Activated naive CD8-positive, alpha-beta T cell treated with anti-CD3 and anti-CD28 coated beads, Interleukin-2, amount 50 U/mL, for 16 hours (primary cell): ENCODE results near the gene HYCC1.
"Not testable (repeated sequence)": the region's sequence is repeated elsewhere in the genome, so short reads cannot be mapped to it uniquely, and the experiment has no call there.

Source experiments
- DNase-seq: peaks from one replicate; pipeline ENCODE4 v3.0.0-alpha.2; 2020; ENCODE audit warnings: low read depth, low spot score

The HYCC1 gene

DNA sequence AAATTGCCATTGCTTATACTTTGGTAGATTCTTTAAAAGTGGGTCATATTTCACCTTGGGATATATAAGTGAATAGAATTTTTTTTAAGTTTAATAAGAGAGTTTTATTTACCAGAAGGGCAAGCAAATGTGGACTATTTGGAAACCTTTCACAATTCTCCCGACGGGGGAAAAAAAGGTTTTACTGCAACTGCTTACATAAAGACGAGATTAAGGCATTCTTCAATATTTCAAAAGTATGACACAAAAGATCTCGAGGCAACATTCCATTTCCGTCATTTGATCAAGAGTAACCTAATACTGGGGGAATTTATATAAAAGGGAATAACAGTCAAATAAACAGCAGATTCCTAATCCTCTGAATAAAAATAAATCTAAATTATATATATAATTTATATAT lies 28.5 kb downstream of the HYCC1 start:
- DNase-seq = no peak

DNA sequence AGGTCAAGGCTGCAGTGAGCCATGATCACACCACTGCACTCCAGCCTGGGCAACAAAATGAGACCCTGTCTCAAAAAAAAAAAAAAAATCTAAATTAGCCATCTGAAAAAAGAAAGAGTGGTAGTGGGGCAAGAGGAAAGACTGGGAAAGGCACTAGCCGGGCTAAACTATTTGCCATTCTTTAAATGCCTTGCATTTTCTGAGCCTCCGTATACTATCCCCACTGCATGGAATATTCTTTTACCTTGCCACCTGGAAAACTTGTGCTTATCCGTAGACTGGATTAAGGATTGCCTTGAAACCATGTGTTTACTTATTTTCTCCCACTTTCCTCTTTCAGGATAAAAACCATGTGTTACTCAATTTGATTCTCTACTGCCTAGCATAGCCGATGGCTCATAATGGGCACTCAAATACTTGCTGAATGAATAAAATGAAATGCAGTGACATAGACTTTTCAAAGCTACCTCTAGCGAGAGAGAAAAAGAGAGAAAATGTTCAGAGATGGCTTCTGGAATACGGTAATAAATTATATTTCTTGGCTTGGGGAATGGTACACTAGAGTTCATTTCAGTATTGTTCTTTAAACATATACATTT lies 30.6 kb downstream of the HYCC1 start:
- no peak for DNase-seq

DNA sequence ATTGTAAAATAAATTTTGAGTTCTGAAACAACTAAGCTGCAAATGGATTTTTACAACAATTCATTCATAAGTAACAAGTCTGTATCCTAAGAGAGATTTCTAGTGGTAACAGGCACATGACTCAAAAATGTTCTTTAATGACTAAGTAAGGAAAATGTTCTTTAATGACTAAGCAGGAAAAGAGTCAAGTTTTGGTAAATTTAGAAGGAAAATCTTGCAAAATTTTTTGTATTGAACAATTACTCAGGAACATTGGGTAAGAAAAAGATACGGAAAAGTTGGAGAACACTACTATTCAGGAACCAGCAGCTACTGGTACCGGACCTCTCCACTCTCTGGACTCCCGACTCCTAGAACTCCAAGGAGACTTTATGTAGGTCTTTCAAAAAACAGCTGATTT lies 33.5 kb downstream of the HYCC1 start:
- no peak for DNase-seq

DNA sequence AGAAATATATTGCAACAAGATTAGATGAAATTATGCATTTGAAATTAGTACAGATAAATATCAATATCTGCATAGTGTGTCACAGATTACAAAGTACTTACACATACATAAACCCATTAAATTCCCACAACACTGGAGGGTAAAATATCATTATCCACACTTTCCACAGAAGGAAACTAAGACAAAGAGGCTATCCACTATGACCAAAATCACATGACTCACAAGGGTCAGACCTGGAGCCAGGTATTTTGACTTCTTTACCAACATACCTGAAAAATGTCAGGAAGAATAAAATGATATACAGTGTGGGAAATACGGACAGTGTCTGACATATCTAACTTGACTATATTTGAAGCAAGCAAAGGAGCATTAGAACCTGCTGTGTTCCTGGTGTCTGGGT lies 34.1 kb downstream of the HYCC1 start:
- DNase-seq = no peak

DNA sequence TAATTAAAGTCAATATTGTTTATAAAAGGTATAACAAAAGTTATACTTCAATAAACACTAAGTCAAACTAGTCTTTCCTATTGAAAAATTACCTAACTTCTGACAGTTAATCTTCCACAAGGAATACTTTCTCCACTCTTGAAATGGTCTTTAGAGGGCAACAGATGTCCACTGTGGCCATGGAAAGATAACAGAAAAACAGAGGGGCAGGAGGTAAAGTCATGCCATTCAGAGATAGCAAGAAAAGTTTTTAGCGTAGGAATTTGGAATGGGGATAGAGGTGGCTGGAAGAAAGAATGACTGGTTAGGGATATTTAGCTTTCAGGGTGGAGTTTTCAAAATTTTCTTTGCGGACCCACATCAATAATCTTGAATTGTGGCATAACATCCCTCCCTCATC lies 34.7 kb downstream of the HYCC1 start:
- DNase-seq = no peak

DNA sequence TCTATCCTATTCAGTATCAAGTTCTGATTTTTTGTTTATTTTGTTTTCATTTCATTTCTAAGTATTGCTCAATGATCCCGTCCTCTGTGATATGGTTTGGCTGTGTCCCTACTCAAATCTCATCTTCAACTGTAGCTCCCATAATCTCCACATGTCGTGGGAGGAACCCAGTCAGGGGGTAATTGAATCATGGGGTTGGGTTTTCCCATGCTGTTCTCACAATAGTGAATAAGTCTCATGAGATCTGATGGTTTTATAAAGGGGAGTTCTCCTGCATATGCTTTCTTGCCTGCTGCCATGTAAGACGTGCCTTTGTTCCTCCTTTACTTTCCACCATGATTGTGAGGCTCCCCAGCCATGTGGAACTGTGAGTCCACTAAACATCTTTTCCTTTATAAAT lies 39.3 kb downstream of the HYCC1 start:
- DNase-seq = not testable (repeated sequence)

DNA sequence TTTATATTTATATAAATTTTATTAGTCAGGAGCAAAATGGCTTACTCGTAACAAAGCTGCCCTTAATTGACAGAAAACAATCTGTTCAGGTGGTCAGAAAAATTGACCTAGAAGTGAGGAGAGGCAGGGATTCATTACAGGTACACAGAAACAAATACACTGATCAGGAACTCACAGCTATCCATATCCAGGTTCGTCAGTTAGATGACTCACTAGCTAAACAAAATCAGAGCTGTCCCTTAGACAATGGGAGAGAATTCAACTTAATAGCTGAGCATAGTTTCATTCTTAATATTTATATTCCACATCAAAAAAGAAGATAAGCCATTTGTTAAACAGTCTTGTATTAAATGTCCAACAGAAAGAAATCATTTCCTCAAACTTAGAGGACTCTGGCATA lies 41.7 kb downstream of the HYCC1 start:
- DNase-seq = no peak

DNA sequence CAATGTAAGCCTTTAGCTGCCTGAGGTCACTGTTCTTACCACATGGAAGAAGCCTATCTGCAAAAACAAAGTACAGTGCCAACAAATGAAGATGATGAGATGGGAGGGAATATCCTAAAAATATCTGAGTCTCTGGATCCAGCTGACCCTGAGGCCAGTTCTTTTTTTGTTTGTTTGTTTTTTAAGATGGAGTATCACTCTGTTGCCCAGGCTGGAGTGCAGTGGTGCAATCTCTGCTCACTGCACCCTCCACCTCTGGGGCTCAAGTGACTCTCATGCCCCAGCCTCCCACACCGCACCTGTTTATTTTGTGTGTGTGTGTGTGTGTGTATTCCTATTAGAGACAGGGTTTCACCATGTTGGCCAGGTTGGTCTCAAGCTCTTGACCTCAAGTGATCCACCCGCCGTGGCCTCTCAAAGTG lies 44.9 kb downstream of the HYCC1 start:
- no peak for DNase-seq
